HEK293 (cell line): ENCODE results near the gene ANAPC2.

Experiments used
- GLI2 ChIP-seq: fragments of 450-650 bp; formaldehyde crosslinking; IDR thresholded peaks from 2 replicates; pipeline ENCODE4; 2017; ENCODE audit warnings: missing biosample characterization, missing genetic modification characterization, low read depth, borderline replicate concordance
- HOXA7 ChIP-seq: sonication (generic); formaldehyde crosslinking; IDR thresholded peaks from 2 replicates; pipeline ENCODE4 v1.8.1; 2022; ENCODE audit warnings: missing genetic modification reagents, borderline replicate concordance
- MYNN ChIP-seq: fragments of 450-650 bp; formaldehyde crosslinking; IDR thresholded peaks from 2 replicates; pipeline ENCODE4 v1.5.1; 2016; ENCODE audit warnings: missing biosample characterization, missing genetic modification characterization, borderline replicate concordance
- PRDM4 ChIP-seq: fragments of 450-650 bp; formaldehyde crosslinking; IDR thresholded peaks from 2 replicates; pipeline ENCODE4 v1.5.1; 2017; ENCODE audit warnings: missing biosample characterization, missing genetic modification characterization
- PRDM6 ChIP-seq: fragments of 450-650 bp; formaldehyde crosslinking; IDR thresholded peaks from 2 replicates; pipeline ENCODE4 v1.5.1; 2017; ENCODE audit warnings: missing biosample characterization, missing genetic modification characterization
- SALL2 ChIP-seq: fragments of 450-650 bp; formaldehyde crosslinking; IDR thresholded peaks from 2 replicates; pipeline ENCODE4 v1.5.0; 2017; ENCODE audit warnings: missing biosample characterization, mild to moderate bottlenecking, missing genetic modification characterization, borderline replicate concordance
- SCRT2 ChIP-seq: fragments of 450-650 bp; formaldehyde crosslinking; IDR thresholded peaks from 2 replicates; pipeline ENCODE4 v1.5.1; 2016; ENCODE audit warnings: missing biosample characterization, missing genetic modification characterization
- ZBTB21 ChIP-seq: fragments of 450-650 bp; formaldehyde crosslinking; IDR thresholded peaks from 2 replicates; pipeline ENCODE4 v1.5.1; 2017; ENCODE audit warnings: missing biosample characterization, missing genetic modification characterization
- ZFP3 ChIP-seq: fragments of 450-650 bp; formaldehyde crosslinking; IDR thresholded peaks from 2 replicates; pipeline ENCODE4 v1.5.1; 2016; ENCODE audit warnings: low read depth, missing biosample characterization, missing genetic modification characterization
- ZNF133 ChIP-seq: fragments of 450-650 bp; formaldehyde crosslinking; IDR thresholded peaks from 2 replicates; pipeline ENCODE4 v1.5.1; 2016; ENCODE audit warnings: missing biosample characterization, missing genetic modification characterization
- ZNF211 ChIP-seq: fragments of 450-650 bp; formaldehyde crosslinking; IDR thresholded peaks from 2 replicates; pipeline ENCODE4 v1.5.1; 2016; ENCODE audit warnings: low read depth, missing biosample characterization, missing genetic modification characterization
- ZNF223 ChIP-seq: fragments of 450-650 bp; formaldehyde crosslinking; IDR thresholded peaks from 2 replicates; pipeline ENCODE4 v1.5.1; 2016; ENCODE audit warnings: missing biosample characterization, missing genetic modification characterization
- ZNF26 ChIP-seq: fragments of 450-650 bp; formaldehyde crosslinking; IDR thresholded peaks from 2 replicates; pipeline ENCODE4 v1.5.1; 2016; ENCODE audit warnings: missing biosample characterization, missing genetic modification characterization
- ZNF311 ChIP-seq: fragments of 450-650 bp; formaldehyde crosslinking; IDR thresholded peaks from 2 replicates; pipeline ENCODE4 v1.5.1; 2017; ENCODE audit warnings: missing biosample characterization, missing genetic modification characterization, borderline replicate concordance
- ZNF366 ChIP-seq: fragments of 450-650 bp; formaldehyde crosslinking; conservative IDR thresholded peaks from 2 replicates; pipeline ENCODE4 v1.5.1; 2016; ENCODE audit warnings: missing biosample characterization, missing genetic modification characterization
- ZNF513 ChIP-seq: fragments of 450-650 bp; IDR thresholded peaks from 2 replicates; pipeline ENCODE4 v1.5.1; 2018; ENCODE audit warnings: missing biosample characterization, missing genetic modification characterization
- ZNF610 ChIP-seq: fragments of 450-650 bp; formaldehyde crosslinking; IDR thresholded peaks from 2 replicates; pipeline ENCODE4 v1.5.1; 2016; ENCODE audit warnings: missing biosample characterization, missing genetic modification characterization, borderline replicate concordance
- ZNF626 ChIP-seq: fragments of 450-650 bp; sonication (Bioruptor Pico); formaldehyde crosslinking; IDR thresholded peaks from 2 replicates; pipeline ENCODE4 v1.5.1; 2018; ENCODE audit warnings: missing biosample characterization, missing genetic modification characterization, inconsistent platforms
- ZNF704 ChIP-seq: fragments of 450-650 bp; formaldehyde crosslinking; IDR thresholded peaks from 2 replicates; pipeline ENCODE4 v1.5.1; 2016; ENCODE audit warnings: missing biosample characterization, missing genetic modification characterization
- ZNF777 ChIP-seq: fragments of 450-650 bp; formaldehyde crosslinking; IDR thresholded peaks from 2 replicates; pipeline ENCODE4 v1.5.1; 2017; ENCODE audit warnings: missing biosample characterization, missing genetic modification characterization, borderline replicate concordance
- ZNF785 ChIP-seq: fragments of 450-650 bp; formaldehyde crosslinking; IDR thresholded peaks from 2 replicates; pipeline ENCODE4 v1.5.1; 2016; ENCODE audit warnings: missing biosample characterization, missing genetic modification characterization
- ZSCAN18 ChIP-seq: fragments of 450-650 bp; formaldehyde crosslinking; IDR thresholded peaks from 2 replicates; pipeline ENCODE4 v1.5.1; 2016; ENCODE audit warnings: missing biosample characterization, missing genetic modification characterization
- ZSCAN30 ChIP-seq: fragments of 450-650 bp; IDR thresholded peaks from 2 replicates; pipeline ENCODE4 v1.5.1; 2018; ENCODE audit warnings: missing biosample characterization, mild to moderate bottlenecking, missing genetic modification characterization, moderate library complexity
- ZSCAN4 ChIP-seq: fragments of 450-650 bp; formaldehyde crosslinking; IDR thresholded peaks from 2 replicates; pipeline ENCODE4 v1.5.1; 2017; ENCODE audit warnings: missing biosample characterization, missing genetic modification characterization

Gene ANAPC2

GRCh38 chr9:137188490-137189296 lies at the start of gene ANAPC2, which contains the start of gene SSNA1 (continued):
- no peak for TF ChIP-seq PRDM6
- TF ChIP-seq ZNF211 (tag by site-specific recombination): no peak
- peak; percentile 95 for TF ChIP-seq ZBTB21 (tag by site-specific recombination)
- 0 out of 2 replicates have a peak, but pooled peaks have one; percentile 33 for TF ChIP-seq ZNF223
- no peak for TF ChIP-seq MYNN (tag by site-specific recombination)
- TF ChIP-seq ZSCAN30 (tag by site-specific recombination): peak; percentile 73
- no peak for TF ChIP-seq HOXA7 (CRISPR knock-in tag)
- no peak; the same call in 1 of the 2 replicates for TF ChIP-seq PRDM4 (tag by site-specific recombination)
- no peak for TF ChIP-seq ZNF311 (tag by site-specific recombination)
- no peak for TF ChIP-seq ZNF26 (tag by site-specific recombination)
- TF ChIP-seq ZSCAN18: peak; percentile 52; the same call in 1 of the 2 replicates
- no peak for TF ChIP-seq SALL2 (tag by site-specific recombination)
- peak; percentile 64; the same call in 1 of the 2 replicates for TF ChIP-seq ZNF610
- TF ChIP-seq ZNF704 (tag by site-specific recombination): no peak
- no peak for TF ChIP-seq SCRT2
- TF ChIP-seq ZNF133 (tag by site-specific recombination): no peak
- TF ChIP-seq ZNF626 (tag by site-specific recombination): no peak
- TF ChIP-seq ZNF785 (tag by site-specific recombination): no peak
- TF ChIP-seq ZNF366 (tag by site-specific recombination): no peak
- TF ChIP-seq ZFP3 (tag by site-specific recombination): no peak
- no peak for TF ChIP-seq ZNF777
- TF ChIP-seq GLI2 (tag by site-specific recombination): no peak
- no peak for TF ChIP-seq ZSCAN4 (tag by site-specific recombination)
- TF ChIP-seq ZNF513 (tag by site-specific recombination): no peak
